Activated CD4-positive, alpha-beta T cell treated with anti-CD3 and anti-CD28 coated beads for 24 hours (primary cell): Measurements from ENCODE around the gene SNRNP48.

Experiments
- DNase-seq, 2 donors: peaks; one replicate each; pipeline ENCODE4 v3.0.0-alpha.2; 2020; ENCODE audit warnings: low read depth in 2 of 2

The SNRNP48 gene

GRCh38 chr6:7559196-7559595, 30.8 kb upstream of the SNRNP48 start:
- no peak for DNase-seq

DNA sequence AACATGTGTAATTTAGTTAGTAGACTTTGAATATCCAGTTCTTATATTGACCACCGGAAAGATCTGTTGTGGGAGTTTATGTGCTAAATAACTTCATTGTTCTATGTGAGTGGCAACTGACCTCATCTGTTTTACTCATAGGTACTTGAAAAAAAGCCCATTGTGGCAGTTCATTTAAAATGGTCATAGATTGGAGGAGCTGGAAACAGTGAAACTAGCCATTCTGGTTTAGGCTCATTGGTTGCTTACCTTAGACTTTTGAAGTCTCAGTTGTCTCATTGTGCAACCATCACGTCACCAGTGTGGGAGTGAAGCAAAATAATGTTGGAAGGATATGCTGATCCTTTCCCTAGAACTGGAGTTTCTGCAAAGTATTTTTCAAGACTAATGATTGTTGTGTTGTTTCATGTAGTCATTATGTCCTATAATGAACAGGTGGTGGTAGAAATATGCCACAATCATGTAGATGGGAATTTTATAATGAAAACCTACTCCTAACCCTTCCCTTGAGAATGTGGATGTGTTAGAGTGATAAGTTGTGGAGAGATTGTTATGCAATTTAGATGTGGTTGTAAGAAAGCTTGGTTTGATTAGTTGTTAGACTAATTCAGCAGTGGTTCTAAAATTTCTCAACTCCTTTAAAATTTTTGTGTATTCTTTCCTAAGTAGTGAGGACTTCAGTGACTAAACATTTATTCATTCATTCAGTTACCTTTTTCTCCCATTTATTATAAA, 30.2 kb upstream of the SNRNP48 start:
- no peak for DNase-seq

DNA sequence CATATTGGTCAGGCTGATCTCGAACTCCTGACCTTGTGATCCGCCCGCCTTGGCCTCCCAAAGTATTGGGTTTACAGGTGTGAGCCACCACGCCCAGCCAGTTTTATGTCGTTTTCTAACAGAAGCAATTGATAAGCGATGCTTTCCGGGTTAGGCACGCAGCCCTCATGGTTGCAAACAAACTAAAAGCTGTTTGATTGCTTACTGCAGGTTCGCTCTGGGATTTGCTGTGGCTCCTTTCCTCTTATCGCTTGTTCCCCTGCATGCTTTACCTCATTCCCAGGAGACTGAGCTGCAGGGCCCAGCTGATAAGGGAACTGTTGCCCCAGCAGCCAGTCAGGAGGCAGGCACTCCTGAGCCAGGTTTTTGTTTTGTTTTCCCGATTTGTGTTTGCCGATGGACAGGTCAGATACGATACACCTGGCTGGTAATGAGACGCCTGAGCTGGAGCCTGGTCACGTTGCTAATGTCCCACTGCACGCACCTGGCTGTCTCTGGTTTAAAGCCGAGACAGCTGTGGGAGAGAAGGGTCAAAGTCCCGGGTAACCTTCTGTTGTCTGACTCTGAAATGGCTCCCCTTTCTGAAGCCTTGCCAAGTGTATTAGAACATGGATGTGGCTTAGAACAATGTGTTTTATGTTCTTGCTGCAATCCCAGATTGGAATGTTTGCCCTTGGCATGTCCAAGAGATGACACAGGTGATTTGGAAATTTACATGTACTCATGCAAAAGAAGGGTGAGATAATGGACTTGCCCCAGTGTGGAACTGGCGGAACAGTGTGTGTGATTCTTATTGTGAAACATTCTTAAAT, 28.6 kb upstream of the SNRNP48 start:
- no peak for DNase-seq

DNA sequence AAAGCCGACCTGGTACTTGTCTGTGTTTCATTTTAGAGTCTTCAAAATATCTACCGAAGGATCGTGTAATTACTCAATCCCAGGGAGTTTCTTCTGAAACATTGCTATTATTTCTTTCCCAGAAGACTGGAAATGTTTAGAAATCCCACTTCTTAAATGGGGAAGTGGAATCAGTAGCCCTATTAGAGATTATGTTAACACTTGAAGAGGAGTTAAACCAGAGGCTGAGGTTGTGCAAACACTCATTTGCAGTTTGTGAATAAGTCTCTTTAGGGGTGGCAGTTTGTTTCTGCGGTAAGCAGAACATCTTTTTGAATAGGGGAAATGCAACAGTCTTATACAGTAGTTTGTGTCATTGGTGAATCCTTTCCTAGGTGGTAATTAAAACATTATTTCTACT, 27.2 kb upstream of the SNRNP48 start:
- no peak for DNase-seq

GRCh38 chr6:7566107-7566506, 23.9 kb upstream of the SNRNP48 start:
- no peak for DNase-seq

DNA sequence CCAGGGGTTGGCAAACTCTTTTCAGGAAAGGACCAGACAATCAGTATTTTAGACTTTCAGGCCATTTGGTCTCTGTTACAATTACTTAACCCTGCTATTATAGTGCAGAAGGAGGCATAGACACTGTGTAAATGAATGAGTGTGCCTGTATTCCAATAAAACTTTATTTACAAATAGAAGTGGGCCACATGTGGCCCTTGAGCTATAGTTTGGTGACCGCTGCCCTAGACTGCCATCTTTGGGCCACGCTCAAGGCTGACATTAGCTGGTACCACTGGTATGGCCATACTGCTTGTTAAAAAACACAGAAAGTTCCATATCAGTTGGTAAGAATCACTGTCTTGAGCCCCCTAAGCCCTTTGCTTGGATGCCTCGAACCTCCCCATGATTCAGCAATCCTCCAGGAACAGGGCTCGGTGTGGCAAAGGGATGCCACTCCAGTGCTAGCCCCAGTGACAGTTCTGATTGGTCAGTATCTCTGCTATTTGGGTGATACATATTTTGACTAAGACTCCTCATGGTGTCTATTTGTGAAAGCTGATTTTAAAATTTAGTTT, 23.3 kb upstream of the SNRNP48 start:
- no peak for DNase-seq

DNA sequence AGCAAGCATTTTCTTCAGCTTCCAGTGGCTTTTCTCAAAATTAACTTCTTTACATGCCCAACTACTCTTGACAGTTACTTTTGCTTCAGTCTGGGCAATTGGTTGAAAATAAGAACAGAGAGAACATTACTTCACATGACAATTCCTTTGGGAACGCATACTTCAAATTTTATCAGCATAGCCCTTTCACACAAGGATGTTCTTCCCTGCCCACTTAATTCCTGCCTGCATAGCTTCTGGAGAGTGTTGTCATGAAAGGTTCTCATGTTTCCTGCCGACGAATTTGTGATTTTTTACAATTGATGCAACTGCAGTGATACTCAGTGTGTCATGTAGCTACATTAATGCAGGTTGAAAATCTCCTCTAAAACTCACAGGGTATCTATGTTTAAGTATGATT, 22.0 kb upstream of the SNRNP48 start:
- no peak for DNase-seq

DNA sequence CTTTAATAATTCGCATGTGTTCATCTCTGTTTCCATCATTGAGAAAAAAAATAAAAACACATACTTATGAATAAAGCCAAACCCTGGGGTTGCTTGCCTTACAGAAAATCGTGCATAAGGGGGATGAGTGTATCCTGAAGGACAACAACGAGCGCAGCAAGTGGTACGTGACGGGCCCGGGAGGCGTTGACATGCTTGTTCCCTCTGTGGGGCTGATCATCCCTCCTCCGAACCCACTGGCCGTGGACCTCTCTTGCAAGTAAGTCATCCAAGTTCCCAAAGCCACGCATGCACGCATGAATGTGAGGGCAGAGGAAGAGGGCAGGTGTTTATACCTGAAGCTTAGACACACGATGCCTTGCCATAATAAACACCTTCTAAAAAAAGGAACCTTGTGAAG, 20.9 kb upstream of the SNRNP48 start:
- no peak for DNase-seq

DNA sequence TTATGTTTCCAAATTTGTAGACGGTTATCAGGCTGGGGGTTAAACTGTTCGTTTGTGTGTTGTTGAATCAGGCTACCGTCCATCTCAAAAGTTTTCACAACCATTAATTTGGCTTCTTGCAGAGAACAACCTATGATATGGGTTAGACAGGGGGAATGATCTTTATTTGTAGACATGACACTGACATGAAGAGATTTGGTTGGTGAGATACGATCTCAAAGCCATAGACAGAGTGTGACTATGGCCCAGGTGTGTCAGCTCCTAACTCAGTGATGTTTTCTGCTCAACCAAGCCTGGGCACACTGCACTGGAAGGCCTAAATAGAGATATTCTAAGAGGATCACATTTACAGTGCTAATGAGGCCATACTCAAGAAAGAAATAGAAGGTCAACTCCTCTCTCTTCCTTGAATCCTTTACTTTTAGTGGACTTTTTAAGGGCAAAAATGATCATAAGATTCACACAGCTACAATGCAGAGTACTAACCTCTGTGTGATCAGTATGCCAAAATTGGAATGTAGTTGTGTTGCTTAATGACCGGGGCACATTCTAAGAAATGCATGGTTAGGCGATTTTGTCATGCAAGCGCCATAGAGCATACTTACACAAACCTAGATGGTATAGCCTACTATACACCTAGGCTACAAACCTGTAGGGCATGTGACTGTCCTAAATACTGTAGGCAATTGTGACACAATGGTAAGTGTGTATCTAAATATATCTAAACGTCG, 17.6 kb upstream of the SNRNP48 start:
- no peak for DNase-seq

GRCh38 chr6:7574500-7574899, 15.5 kb upstream of the SNRNP48 start:
- DNase-seq: no peak

DNA sequence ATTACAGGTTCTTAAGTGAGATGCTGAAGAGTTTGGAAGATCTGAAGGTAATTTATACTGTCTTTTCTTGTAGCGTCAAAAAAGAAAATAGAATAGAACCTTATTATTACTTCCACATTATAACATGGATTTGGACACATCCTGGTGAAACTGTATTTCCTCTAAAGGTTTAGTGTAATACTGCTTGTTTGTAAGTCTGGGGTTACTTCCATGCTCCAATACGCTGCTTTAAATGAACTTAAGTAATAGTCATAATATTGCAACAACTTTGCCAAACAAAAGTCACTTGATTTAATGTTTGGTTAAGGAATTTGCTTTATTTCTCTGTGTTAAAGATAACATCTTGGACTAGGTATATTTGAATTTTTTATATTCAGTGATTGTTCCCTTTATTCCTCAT, 11.5 kb upstream of the SNRNP48 start:
- DNase-seq: no peak

- DNase-seq: no peak
These were observed 11.1 kb upstream of the SNRNP48 start for GRCh38 chr6:7578931-7579330.

DNA sequence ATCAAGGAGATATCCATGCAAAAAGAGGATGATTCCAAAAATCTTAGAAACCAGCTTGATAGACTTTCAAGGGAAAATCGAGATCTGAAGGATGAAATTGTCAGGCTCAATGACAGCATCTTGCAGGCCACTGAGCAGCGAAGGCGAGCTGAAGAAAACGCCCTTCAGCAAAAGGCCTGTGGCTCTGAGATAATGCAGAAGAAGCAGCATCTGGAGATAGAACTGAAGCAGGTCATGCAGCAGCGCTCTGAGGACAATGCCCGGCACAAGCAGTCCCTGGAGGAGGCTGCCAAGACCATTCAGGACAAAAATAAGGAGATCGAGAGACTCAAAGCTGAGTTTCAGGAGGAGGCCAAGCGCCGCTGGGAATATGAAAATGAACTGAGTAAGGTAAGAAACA, 10.1 kb upstream of the SNRNP48 start:
- no peak for DNase-seq

DNA sequence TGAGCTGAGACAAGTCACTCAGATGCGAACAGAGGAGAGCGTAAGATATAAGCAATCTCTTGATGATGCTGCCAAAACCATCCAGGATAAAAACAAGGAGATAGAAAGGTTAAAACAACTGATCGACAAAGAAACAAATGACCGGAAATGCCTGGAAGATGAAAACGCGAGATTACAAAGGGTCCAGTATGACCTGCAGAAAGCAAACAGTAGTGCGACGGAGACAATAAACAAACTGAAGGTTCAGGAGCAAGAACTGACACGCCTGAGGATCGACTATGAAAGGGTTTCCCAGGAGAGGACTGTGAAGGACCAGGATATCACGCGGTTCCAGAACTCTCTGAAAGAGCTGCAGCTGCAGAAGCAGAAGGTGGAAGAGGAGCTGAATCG, 9.5 kb upstream of the SNRNP48 start:
- no peak for DNase-seq

DNA sequence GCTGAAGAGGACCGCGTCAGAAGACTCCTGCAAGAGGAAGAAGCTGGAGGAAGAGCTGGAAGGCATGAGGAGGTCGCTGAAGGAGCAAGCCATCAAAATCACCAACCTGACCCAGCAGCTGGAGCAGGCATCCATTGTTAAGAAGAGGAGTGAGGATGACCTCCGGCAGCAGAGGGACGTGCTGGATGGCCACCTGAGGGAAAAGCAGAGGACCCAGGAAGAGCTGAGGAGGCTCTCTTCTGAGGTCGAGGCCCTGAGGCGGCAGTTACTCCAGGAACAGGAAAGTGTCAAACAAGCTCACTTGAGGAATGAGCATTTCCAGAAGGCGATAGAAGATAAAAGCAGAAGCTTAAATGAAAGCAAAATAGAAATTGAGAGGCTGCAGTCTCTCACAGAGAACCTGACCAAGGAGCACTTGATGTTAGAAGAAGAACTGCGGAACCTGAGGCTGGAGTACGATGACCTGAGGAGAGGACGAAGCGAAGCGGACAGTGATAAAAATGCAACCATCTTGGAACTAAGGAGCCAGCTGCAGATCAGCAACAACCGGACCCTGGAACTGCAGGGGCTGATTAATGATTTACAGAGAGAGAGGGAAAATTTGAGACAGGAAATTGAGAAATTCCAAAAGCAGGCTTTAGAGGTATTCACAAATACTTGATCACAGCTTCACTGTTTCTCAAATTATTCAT, 8.9 kb upstream of the SNRNP48 start:
- DNase-seq: no peak

DNA sequence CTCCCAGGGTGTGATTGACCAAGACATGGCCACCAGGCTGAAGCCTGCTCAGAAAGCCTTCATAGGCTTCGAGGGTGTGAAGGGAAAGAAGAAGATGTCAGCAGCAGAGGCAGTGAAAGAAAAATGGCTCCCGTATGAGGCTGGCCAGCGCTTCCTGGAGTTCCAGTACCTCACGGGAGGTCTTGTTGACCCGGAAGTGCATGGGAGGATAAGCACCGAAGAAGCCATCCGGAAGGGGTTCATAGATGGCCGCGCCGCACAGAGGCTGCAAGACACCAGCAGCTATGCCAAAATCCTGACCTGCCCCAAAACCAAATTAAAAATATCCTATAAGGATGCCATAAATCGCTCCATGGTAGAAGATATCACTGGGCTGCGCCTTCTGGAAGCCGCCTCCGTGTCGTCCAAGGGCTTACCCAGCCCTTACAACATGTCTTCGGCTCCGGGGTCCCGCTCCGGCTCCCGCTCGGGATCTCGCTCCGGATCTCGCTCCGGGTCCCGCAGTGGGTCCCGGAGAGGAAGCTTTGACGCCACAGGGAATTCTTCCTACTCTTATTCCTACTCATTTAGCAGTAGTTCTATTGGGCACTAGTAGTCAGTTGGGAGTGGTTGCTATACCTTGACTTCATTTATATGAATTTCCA, 4.6 kb upstream of the SNRNP48 start:
- no peak for DNase-seq

DNA sequence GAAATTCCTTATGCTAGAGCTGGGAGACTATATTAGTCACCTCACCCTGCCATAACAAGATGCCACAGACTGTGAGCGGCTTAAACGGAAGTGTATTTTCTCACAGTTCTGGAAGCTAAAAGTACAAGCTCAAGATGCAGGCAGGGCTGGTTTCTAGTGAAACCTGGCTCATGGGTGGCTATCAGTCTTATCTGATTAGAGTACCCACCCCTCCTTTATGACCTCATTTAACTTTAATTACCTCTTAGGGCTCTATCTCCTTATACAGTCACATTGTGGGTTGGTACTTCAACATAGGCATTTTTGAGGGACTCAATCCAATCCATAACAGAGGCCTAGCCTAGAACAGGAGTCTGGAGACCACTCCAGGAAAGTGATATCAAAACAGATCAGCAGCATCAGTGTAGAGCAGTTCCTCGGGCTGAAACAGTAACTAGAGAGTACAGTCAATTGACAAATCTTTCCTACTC, 2.3 kb upstream of the SNRNP48 start:
- no peak for DNase-seq

GRCh38 chr6:7588506-7588905, 1.5 kb upstream of the SNRNP48 start:
- no peak for DNase-seq

DNA sequence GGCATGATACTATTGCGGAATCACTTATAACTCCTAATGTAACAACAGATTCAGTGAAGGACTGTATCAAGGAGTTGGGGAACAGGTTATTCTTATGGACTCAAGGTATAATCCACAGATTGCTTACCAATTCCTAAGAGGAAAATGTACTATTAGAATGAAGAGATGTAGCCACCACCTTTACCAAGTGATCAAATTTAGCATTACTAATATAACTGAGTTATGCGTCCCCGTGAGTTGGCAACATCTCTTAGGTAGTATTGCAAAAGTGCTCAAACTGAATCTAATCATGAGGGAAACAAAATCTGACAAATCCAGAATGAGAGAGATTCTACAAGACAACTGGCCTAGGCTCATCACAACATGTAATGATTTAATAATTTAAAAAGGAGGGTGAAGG, 777 bp upstream of the SNRNP48 start:
- DNase-seq: no peak

GRCh38 chr6:7590918-7591302, 912 bp downstream of the SNRNP48 start:
- no peak for DNase-seq

GRCh38 chr6:7591770-7592169, 1.8 kb downstream of the SNRNP48 start:
- no peak for DNase-seq
